KMS-11 (cell line): ENCODE results near the gene CDH13.

Experiments used
- H2AFZ ChIP-seq: fragments of 200-600 bp; sonication (generic); 2 replicates; pipeline ENCODE4 v1.6.1; 2016; ENCODE audit warnings: antibody characterized with exemption, mixed run types, low read depth
- H3K27ac ChIP-seq: fragments of 200-600 bp; sonication (generic); 2 replicates; pipeline ENCODE4 v1.6.1; 2016; ENCODE audit warnings: mild to moderate bottlenecking, mixed run types
- H3K27me3 ChIP-seq: fragments of 200-600 bp; sonication (generic); 2 replicates; pipeline ENCODE4 v1.6.1; 2017; ENCODE audit warnings: mild to moderate bottlenecking, low read depth, mixed run types, moderate library complexity; ENCODE audit not compliant: insufficient read depth
- H3K36me3 ChIP-seq: fragments of 200-600 bp; sonication (generic); 2 replicates; pipeline ENCODE4 v1.6.1; 2017; ENCODE audit warnings: mild to moderate bottlenecking, mixed run types; ENCODE audit not compliant: insufficient read depth
- H3K4me1 ChIP-seq: fragments of 200-600 bp; sonication (generic); 2 replicates; pipeline ENCODE4 v1.6.1; 2016; ENCODE audit warnings: mild to moderate bottlenecking, low read depth, mixed run types; ENCODE audit not compliant: poor library complexity, severe bottlenecking
- H3K4me2 ChIP-seq: fragments of 200-600 bp; sonication (generic); 2 replicates; pipeline ENCODE4 v1.7.0; 2016; ENCODE audit warnings: mild to moderate bottlenecking, mixed run types
- H3K4me3 ChIP-seq: fragments of 200-600 bp; sonication (generic); IDR thresholded peaks from 2 replicates; pipeline ENCODE4 v1.6.1; 2017; ENCODE audit warnings: low read depth, low read length, mixed read lengths; ENCODE audit not compliant: insufficient read depth
- H3K79me2 ChIP-seq: fragments of 200-600 bp; sonication (generic); 2 replicates; pipeline ENCODE4 v1.6.1; 2016; ENCODE audit warnings: low read depth, mixed run types; ENCODE audit not compliant: insufficient read depth
- H3K9ac ChIP-seq: fragments of 200-600 bp; sonication (generic); 2 replicates; pipeline ENCODE4 v1.6.1; 2016; ENCODE audit warnings: mild to moderate bottlenecking, mixed run types
- H4K20me1 ChIP-seq: fragments of 200-600 bp; sonication (generic); 2 replicates; pipeline ENCODE4 v1.6.1; 2016; ENCODE audit warnings: mild to moderate bottlenecking, mixed run types; ENCODE audit not compliant: insufficient read depth
- CTCF ChIP-seq: fragments of 200-600 bp; sonication (generic); conservative IDR thresholded peaks from 2 replicates; pipeline ENCODE4 v1.6.1; 2017; ENCODE audit warnings: low read depth, mild to moderate bottlenecking, antibody characterized with exemption, low read length, moderate library complexity, mixed read lengths

CDH13 gene

GRCh38 chr16:83109490-83110125, 482.8 kb downstream of the CDH13 start:
- Histone ChIP-seq H3K4me2 (no peak overlapping the region), H3K79me2 (no peaks in the 10 kb centered on the region), H3K4me3 (no peak overlapping the region), H3K27me3 (no peaks in the 10 kb centered on the region), H4K20me1 (no peaks in the 10 kb centered on the region), H3K4me1 (no peaks in the 10 kb centered on the region), H2AFZ (no peak overlapping the region), H3K9ac (no peak overlapping the region), H3K27ac (no peak overlapping the region), H3K36me3 (no peaks in the 10 kb centered on the region)
- TF ChIP-seq CTCF = no peak

GRCh38 chr16:83110269-83110668, 483.5 kb downstream of the CDH13 start:
- Histone ChIP-seq H3K27me3 (no peaks in the 10 kb centered on the region), H2AFZ (no peak overlapping the region), H3K36me3 (no peaks in the 10 kb centered on the region), H4K20me1 (no peaks in the 10 kb centered on the region), H3K9ac (no peak overlapping the region), H3K27ac (no peak overlapping the region), H3K4me1 (no peaks in the 10 kb centered on the region), H3K79me2 (no peaks in the 10 kb centered on the region), H3K4me3 (no peak overlapping the region), H3K4me2 (no peak overlapping the region)
- no peak for TF ChIP-seq CTCF

GRCh38 chr16:83113317-83113716, 486.5 kb downstream of the CDH13 start:
- Histone ChIP-seq H2AFZ (no peak overlapping the region), H3K4me3 (no peak overlapping the region), H3K79me2 (no peaks in the 10 kb centered on the region), H3K27ac (no peak overlapping the region), H3K4me2 (no peak overlapping the region), H3K9ac (no peak overlapping the region), H3K27me3 (no peaks in the 10 kb centered on the region), H3K4me1 (no peaks in the 10 kb centered on the region), H4K20me1 (no peaks in the 10 kb centered on the region), H3K36me3 (no peaks in the 10 kb centered on the region)
- no peak; the same call in 1 of the 2 replicates for TF ChIP-seq CTCF

- Histone ChIP-seq H3K27ac (no peak overlapping the region), H3K9ac (no peak overlapping the region), H3K27me3 (no peaks in the 10 kb centered on the region), H3K4me3 (no peak overlapping the region), H3K36me3 (no peaks in the 10 kb centered on the region), H3K4me2 (no peak overlapping the region), H4K20me1 (no peaks in the 10 kb centered on the region), H3K4me1 (no peaks in the 10 kb centered on the region), H3K79me2 (no peaks in the 10 kb centered on the region), H2AFZ (no peak overlapping the region)
- TF ChIP-seq CTCF = no peak
These were observed 487.0 kb downstream of the CDH13 start for GRCh38 chr16:83113811-83114210.
